Effector memory CD8-positive, alpha-beta T cell (primary cell): Measurements from ENCODE around the gene CELA2B.
"Not testable (repeated sequence)": the region's sequence is repeated elsewhere in the genome, so short reads cannot be mapped to it uniquely, and the experiment has no call there.

Experiments used
- ATAC-seq: fragments of 150-1000 bp; cut with Tn5 transposase; replicated peaks from 2 replicates; pipeline ENCODE4 v1.10.0; 2021; ENCODE audit warnings: mild to moderate bottlenecking, moderate library complexity
- DNase-seq, 3 experiments: peaks; one replicate each; pipeline ENCODE4 v3.0.0; 2021
- H3K27ac Mint-ChIP-seq, 2 donors: one replicate each; pipeline ENCODE4 v1.8.0; 2022; ENCODE audit warnings: mild to moderate bottlenecking in 2 of 2, mixed read lengths in 2 of 2, moderate library complexity in 2 of 2
- H3K27me3 Mint-ChIP-seq, 2 donors: one replicate each; pipeline ENCODE4 v1.8.0; 2022; ENCODE audit warnings: mixed read lengths in 2 of 2
- H3K36me3 Mint-ChIP-seq: one replicate; pipeline ENCODE4 v1.8.0; 2022; ENCODE audit warnings: mild to moderate bottlenecking, moderate library complexity, mixed read lengths; ENCODE audit not compliant: insufficient read depth
- H3K4me1 Mint-ChIP-seq, 2 donors: one replicate each; pipeline ENCODE4 v1.8.0; 2022; ENCODE audit warnings: low read depth in 2 of 2, mixed read lengths in 2 of 2
- H3K4me3 Mint-ChIP-seq, 2 donors: one replicate each; pipeline ENCODE4 v1.8.0; 2022; ENCODE audit warnings: mild to moderate bottlenecking in 2 of 2, mixed read lengths in 2 of 2, moderate library complexity in 2 of 2
- H3K9me3 Mint-ChIP-seq, 2 donors: one replicate each; pipeline ENCODE4 v1.8.0; 2022; ENCODE audit warnings: mixed read lengths in 2 of 2

The CELA2B gene

DNA sequence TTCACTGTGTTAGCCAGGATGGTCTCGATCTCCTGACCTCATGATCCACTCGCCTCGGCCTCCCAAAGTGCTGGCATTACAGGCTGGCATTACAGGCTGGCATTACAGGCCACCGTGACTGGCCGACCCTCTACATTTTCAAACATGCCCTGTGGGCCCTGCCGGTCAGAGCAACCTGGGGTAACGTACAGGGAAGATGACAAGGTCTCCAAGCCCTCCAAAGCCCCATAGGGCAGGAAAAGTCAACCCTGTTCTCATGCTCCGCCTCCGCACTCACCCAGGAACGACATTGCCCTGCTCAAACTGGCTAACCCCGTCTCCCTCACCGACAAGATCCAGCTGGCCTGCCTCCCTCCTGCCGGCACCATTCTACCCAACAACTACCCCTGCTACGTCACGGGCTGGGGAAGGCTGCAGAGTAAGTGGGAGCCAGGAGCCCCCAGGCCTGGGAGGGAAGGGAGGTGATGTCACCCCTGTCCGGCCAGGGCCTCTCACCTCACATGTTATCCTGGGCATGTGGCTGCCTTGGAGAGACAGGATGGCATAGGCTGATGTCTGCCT is 7.2 kb downstream of the CELA2B start:
- not testable (repeated sequence) for H3K27me3 Mint-ChIP-seq, H3K4me1 Mint-ChIP-seq, H3K9me3 Mint-ChIP-seq, DNase-seq, H3K36me3 Mint-ChIP-seq, H3K27ac Mint-ChIP-seq, H3K4me3 Mint-ChIP-seq, ATAC-seq

DNA sequence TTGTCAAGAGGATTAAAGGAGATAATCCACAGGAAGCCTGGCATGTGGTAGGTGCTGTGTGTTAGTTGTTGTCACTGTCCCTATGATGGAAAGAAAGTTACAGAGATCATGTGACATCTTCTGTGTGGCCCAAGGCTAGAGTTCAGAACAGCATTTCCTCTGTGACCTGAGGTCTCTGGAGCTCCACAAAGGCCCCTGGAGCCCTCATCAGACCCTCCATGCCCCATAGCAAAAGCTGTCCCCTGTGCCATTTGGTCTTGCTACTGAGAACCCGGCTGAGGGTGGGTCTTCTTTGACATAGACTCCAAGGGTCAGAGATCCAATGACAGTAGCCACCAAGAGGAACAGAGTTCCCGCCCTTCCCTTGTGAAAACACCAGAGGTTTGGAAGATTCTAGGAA is 8.1 kb downstream of the CELA2B start:
- Mint-ChIP-seq H3K27ac (no peak overlapping the region), H3K36me3 (peaks cover 6% of the 10 kb centered on the region), H3K9me3 (no peaks in the 10 kb centered on the region), H3K4me1 (no peaks in the 10 kb centered on the region), H3K27me3 (no peaks in the 10 kb centered on the region), H3K4me3 (no peak overlapping the region)
- DNase-seq (no peak), ATAC-seq (no peak)

DNA sequence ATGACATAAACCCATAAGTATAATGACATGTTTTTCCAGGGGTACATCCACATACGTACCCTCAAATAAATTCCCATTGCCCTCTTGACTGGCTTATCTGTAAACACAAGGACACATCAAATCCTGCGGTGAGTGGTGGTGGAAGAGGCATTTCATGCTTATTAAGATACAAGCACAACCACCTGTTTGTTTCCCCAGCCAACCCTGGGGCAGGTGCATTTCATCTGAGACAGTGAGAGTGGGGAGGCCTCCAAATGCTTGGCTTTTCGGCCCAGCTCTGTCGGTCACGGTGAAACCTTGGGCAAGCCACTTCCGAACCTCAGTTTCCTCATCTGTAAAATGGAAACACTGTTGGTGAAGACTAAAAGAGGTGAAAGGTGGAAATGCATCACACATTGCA is 8.5 kb downstream of the CELA2B start:
- not testable (repeated sequence) for DNase-seq, ATAC-seq, H3K27ac Mint-ChIP-seq, H3K36me3 Mint-ChIP-seq, H3K27me3 Mint-ChIP-seq, H3K4me1 Mint-ChIP-seq, H3K9me3 Mint-ChIP-seq, H3K4me3 Mint-ChIP-seq

DNA sequence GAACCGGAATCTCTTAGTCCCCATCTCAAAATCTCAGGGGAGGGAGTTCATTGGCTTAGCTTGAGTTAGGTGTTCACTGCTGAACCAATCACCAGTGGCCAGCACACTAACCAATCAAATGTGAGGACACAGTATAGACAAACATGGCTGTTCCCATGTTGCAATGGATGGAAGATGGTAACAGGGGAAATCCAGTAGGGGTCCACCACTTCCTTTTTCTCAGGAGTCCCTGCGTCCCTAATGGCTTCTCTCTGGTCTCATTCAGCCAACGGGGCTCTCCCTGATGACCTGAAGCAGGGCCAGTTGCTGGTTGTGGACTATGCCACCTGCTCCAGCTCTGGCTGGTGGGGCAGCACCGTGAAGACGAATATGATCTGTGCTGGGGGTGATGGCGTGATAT is 9.7 kb downstream of the CELA2B start:
- Mint-ChIP-seq H3K4me1 (no peaks in the 10 kb centered on the region), H3K36me3 (peaks cover 6% of the 10 kb centered on the region), H3K4me3 (no peak overlapping the region), H3K9me3 (no peaks in the 10 kb centered on the region), H3K27ac (no peak overlapping the region), H3K27me3 (no peaks in the 10 kb centered on the region)
- no peak for ATAC-seq
- no peak for DNase-seq

DNA sequence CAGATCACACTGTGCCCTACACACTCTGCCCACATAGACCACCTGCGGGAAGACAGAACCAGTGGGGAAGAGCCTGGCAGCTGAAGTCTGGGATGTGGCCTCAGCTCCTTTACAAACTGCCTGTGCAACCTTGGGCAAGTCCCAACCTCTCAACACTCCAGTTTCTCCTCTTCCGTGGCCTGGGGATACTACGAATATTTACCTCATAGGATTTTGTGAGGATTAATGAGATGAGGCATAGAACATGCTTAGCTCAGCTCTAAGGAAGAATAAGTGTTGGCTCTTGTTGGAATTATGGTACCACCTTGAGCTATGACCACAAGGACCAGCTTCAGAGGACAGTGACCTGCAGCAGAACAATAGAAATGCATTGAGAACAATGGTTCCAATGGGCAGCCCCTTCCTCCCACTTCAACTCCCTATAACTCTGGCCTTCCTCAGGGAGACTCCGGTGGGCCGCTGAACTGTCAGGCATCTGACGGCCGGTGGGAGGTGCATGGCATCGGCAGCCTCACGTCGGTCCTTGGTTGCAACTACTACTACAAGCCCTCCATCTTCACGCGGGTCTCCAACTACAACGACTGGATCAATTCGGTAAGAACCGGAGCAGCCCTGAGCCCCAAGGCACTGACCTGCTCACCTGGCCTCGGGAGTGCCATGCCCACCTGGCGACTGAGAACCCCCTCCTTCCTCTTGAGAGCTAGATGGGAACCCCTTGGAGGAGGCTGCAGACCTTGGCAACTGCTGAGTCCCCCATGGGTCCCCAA is 11.1 kb downstream of the CELA2B start:
- ATAC-seq, H3K36me3 Mint-ChIP-seq, H3K27ac Mint-ChIP-seq, H3K27me3 Mint-ChIP-seq, H3K4me3 Mint-ChIP-seq, H3K4me1 Mint-ChIP-seq, DNase-seq, H3K9me3 Mint-ChIP-seq: not testable (repeated sequence)

DNA sequence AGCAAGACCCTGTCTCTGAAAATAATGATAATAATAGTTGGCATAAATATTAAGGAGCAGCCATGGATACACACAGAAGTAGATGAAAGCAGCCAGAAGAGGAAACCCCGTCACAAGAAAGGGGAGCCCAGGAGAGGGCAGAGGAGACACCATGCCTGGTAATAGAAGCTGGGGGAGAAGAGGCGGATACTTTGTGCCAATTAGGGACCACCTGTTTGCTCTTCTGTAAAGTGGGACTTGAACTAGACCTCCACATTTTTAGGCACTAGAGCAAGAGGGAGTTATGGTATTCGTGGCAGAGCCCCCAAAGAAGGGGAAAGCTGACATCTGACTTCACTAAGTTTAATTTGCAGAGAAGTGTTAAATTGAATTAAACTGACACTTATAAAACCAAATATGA is 12.5 kb downstream of the CELA2B start:
- H3K4me1 Mint-ChIP-seq: no peaks in the 10 kb centered on the region
- H3K36me3 Mint-ChIP-seq: peaks cover 6% of the 10 kb centered on the region
- H3K9me3 Mint-ChIP-seq: no peaks in the 10 kb centered on the region
- no peak overlapping the region for H3K4me3 Mint-ChIP-seq
- no peak for ATAC-seq
- no peak overlapping the region for H3K27ac Mint-ChIP-seq
- no peak for DNase-seq
- H3K27me3 Mint-ChIP-seq: no peaks in the 10 kb centered on the region

DNA sequence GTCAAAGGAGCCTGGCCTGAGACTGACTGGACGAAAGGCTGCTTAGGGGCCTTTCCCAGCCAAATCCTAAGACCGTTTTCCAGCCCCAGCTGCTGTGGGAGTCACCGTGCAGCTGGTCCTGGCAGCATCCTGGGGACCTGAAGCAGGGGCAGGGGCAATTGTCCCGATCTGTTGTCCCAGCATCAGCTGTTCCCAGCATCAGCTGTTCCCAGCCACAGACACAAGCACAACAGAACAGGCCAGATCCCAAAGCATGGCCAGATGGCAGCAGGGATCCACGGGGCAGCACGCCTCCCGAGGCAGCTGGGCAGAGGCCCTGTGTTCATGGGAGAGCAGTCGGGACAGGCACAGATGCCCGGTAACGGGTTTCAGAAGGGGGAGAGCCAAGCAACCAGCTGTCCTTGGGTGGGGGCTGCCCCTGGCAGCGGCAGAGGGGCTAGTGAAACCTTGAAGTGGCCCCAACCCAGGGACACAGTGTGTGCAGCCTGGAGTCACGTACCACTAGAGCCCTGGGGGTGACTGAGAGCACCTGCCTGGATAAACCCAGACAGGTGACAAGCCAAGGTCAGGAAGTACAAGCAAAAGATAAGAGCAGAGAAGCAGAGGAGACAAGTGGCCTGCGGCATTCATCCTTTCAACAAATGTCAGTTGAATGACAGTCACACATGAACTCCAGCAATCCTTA is 13.3 kb downstream of the CELA2B start:
- peaks cover 13% of the 10 kb centered on the region for H3K36me3 Mint-ChIP-seq

DNA sequence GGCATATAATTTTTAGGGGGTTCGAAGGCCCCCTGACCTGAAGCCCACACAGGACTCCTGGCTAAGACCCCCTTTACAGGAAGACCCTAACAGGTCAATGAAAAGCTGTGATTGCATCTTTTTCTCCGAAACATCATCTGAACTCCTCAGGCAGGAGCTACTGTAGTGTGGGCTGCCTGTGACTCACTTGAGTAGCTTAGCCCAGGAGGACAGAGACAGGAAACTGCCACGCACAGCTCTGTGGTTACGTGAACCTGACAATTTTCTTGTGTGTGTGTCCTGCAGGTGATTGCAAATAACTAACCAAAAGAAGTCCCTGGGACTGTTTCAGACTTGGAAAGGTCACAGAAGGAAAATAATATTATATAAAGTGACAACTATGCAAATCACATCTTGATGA is 15.1 kb downstream of the CELA2B start:
- not testable (repeated sequence) for ATAC-seq, H3K27ac Mint-ChIP-seq, H3K4me3 Mint-ChIP-seq, H3K27me3 Mint-ChIP-seq, H3K4me1 Mint-ChIP-seq, H3K9me3 Mint-ChIP-seq, DNase-seq
- peaks cover 21% of the 10 kb centered on the region for H3K36me3 Mint-ChIP-seq

More for the DNA sequence above, 13.3 kb downstream of the CELA2B start:
- DNase-seq (no peak), ATAC-seq (no peak)
- no peak overlapping the region for H3K27ac Mint-ChIP-seq
- no peak overlapping the region for H3K4me3 Mint-ChIP-seq
- no peaks in the 10 kb centered on the region for H3K4me1 Mint-ChIP-seq
- H3K9me3 Mint-ChIP-seq: no peaks in the 10 kb centered on the region
- no peaks in the 10 kb centered on the region for H3K27me3 Mint-ChIP-seq

DNA sequence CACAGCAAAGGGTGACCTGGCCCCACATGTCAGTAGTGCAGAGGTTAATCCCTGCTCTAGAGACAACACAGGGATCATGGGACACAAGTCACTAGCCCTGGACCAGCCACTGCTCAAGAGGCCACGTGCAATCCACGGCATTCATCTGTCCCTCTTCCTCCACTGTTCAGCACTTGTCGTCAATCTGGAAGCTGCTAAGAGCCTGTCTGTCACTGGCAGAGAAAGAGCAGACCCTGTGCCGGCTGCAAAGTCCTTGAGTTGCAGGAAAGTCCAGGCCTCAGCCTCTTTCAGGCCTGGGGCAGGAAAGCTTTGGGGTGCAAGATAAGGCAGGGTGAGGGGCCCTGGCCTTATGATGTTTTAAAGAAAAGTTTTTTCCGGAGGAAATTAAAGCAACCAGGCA is 16.7 kb downstream of the CELA2B start:
- DNase-seq (no peak), ATAC-seq (no peak)
- Mint-ChIP-seq H3K9me3 (no peaks in the 10 kb centered on the region), H3K36me3 (peaks cover 19% of the 10 kb centered on the region), H3K27me3 (no peaks in the 10 kb centered on the region), H3K4me1 (no peaks in the 10 kb centered on the region), H3K4me3 (no peak overlapping the region), H3K27ac (no peak overlapping the region)

DNA sequence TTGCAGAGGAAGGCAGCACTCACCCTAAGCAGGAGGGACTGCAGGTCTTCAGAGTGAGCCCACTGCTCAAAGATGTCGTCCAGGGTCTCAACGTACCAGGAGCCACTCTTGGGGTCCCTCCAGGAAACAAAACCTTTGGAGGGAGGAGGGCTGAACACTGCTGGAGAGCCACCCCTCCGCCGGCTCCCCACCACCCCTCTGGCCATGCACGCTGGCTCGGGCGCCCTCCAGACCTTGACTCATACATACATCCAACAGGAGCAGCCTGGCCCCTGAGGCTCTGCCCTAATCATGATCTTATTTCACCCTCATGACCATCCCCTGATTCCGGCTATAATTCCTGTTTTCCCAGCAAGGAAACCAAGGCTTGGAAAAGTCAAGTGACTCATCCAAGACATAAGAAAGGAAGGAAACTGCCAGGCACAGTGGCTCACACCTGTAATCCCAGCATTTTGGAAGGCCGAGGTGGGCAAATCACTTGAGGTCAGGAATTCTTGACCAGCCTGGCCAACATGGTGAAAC is 18.0 kb downstream of the CELA2B start:
- ATAC-seq: no peak
- H3K4me3 Mint-ChIP-seq: no peak overlapping the region
- H3K36me3 Mint-ChIP-seq: peaks cover 24% of the 10 kb centered on the region
- H3K9me3 Mint-ChIP-seq: no peaks in the 10 kb centered on the region
- no peak for DNase-seq
- no peaks in the 10 kb centered on the region for H3K4me1 Mint-ChIP-seq
- no peak overlapping the region for H3K27ac Mint-ChIP-seq
- no peaks in the 10 kb centered on the region for H3K27me3 Mint-ChIP-seq

DNA sequence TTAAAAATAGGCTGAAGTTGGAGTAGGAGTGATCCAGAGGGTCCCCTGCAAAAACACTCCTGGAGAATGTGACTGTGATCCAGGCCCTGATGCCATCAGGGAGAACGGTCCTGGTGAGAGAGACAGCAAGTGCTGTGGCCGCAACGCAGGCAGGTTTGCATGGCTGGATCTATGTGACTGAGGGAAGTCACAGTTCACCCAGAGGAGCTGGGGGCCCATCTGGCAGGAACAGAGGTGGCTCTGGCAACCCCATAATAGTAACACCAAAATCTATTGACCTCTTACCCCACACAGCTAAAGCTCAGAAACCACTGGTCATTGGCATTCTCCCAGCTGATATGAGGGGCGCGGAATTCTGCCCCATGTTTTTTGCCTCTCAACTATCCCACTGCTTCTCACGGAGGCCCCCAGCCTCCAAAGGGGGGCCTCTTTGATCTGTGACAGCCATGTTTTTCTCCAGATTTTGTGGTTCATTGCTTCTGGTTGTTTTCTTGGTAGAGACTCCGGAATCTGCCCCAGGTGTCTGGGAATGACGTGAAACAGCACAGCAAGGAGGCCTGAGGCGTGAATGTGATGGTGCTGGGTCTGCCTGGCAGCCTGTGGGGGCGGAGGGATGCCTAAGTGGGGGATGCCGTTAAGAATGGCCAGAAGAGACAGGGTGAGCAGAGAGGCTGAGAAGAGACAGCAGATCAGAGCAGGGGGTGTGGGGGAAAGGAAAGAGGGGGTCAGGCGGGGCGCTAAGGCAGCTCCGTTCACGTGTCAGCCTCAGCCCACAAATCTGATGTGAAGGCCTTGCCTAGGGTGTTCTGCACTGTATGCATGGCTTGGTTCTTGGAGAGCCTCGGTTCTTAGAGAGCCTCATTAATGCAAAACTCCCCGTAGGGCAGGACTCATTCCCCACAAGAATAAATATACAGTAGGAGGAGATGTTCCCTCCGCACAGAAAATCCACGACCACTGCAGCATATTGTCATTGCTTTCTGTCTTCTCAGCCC is 24.6 kb downstream of the CELA2B start:
- Mint-ChIP-seq H3K36me3 (peaks cover 20% of the 10 kb centered on the region), H3K9me3 (no peaks in the 10 kb centered on the region), H3K4me3 (no peak overlapping the region), H3K27ac (peak overlapping the region in 1 of 2 donors; percentile 11), H3K27me3 (no peaks in the 10 kb centered on the region), H3K4me1 (no peaks in the 10 kb centered on the region)
- DNase-seq: no peak
- ATAC-seq: no peak

DNA sequence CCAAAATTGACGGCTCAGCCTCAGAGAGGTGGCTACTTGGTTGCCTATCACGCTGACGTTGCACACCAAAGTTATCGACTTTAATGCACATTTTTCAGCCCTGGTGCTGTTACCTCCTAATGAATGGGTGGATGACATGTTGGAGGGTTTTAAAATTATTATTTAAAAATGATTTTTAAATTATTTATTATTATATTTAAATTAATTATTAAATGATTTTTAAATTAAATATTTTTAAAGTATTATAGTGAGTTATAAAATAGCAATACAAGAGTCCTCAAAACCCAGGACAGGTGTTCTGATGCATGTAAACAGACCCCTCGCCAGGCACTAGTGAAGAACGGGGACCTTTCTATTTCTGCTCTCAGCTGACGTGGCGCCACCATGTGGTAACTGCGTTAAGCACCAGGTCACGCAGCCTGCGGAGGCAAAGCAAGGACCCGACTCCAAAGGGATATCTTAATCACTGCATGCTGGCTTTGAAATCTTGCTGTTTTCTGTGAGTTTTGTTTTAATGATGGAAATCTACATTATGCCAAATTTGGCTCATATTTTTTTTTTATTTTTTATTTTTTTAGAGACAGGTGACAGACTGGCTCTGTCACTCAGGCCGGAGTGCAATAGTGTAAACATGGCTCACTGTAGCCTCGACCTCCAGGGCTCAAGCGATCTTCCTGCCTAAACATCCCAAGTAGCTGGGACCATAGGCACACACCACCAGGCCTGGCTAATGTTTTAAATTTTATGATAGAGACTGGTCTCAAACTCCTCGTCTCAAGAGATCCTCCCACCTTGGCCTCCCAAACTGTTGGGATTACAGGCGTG is 25.5 kb downstream of the CELA2B start:
- ATAC-seq (peak; percentile 60), DNase-seq (peak; percentile 29 to 46 (median 37))
- no peaks in the 10 kb centered on the region for H3K4me1 Mint-ChIP-seq

More for the DNA sequence above, 25.5 kb downstream of the CELA2B start:
- Mint-ChIP-seq H3K4me3 (no peak overlapping the region), H3K36me3 (peaks cover 18% of the 10 kb centered on the region), H3K9me3 (no peaks in the 10 kb centered on the region), H3K27me3 (no peaks in the 10 kb centered on the region), H3K27ac (no peak overlapping the region)
